HG03457 (cell line): Measurements from ENCODE around the gene ZNF787.

Source experiments
- ATAC-seq: cut with Tn5 transposase; IDR thresholded peaks from one replicate; pipeline ENCODE4 v1.9.1; 2021; ENCODE audit warnings: moderate number of reproducible peaks; ENCODE audit not compliant: unreplicated experiment

ZNF787 gene

DNA sequence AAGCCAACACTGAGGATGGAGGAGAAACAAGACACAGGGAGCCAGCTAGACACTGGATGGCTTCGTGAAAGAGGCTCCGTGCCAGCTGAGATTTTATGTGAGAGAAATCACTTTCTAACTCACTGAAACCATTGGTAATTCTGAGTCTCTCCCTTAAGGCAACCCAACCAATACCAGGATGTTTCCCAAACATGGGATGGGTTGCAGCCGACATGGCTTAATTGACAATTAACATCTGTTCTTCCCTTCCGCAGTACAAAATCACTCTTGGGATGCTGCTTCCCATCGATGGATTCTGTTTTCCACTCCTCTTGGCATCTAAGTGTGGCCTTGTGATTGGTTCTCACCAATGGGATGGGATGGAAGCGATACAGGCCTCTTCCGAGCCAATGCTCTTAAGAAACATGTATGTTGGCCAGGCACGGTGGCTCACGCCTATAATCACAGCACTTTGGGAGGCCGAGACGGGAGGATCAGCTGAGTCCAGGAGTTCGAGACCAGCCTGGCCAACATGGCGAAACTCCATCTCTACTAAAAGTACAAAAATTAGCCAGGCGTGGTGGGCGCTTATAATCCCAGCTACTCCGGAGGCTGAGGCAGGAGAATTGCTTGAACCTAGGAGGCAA, 2.3 kb upstream of the ZNF787 start:
- ATAC-seq = no peak

DNA sequence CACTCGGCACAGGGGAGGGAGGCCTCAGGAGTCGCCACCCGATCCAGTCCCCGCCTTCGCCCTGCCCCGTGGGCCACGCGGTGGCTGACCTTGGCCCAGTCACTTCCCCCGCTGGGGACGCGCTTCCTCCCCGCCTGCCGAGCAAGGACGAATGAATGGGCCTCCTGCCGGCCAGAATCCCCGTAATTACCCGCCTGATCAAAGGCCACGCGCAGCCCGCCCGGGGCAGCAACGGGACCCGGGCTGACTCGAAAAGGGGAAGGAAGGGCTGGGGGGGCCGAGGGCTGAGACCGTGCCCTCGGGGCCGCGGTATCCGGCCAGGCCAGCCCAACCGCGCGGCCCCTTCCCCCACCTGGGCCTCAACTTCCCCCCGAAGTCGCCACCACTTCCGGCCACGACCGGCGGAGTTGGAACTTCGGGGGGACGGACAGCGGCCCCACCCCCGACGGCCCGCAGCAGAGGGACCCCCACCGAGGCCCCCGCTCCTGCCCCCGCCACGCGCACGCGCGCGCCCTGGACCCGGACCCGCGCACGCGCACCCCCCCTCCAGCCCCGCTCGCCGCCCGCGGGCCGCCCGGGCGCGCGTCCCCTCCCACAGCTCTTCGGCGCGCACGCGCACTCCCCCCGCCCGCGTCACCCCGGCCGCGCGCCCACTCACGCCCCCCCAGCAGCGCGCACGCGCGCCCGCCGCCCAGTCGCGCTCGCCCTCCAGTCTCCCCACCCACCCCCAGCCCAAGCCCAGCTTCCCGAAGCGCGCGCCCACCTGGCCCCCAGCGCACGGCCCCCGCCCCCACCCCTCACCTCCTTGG, 520 bp downstream of the ZNF787 start:
- peak; percentile 13 for ATAC-seq

DNA sequence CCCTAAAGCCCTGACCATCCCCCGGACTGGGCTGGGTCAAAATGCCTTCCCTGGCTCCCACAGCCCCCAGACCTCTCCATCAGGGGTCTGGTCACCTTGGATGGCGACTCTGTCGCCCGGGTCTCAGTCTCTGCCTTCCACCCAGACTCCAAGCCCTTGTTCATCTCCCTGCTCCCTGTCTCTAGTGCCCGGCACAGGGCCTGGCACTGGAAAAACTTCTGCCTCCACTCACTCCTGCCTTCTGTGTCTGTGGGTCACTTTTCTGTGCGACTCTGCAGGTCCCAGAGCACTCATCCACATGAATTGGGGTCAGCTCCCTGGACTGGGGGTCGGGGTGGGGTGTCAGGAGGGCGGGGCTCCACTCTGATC, 1.1 kb downstream of the ZNF787 start:
- ATAC-seq = no peak

- ATAC-seq = no peak
Measured at GRCh38 chr19:56119582-56119978, 1.5 kb downstream of the ZNF787 start.

- ATAC-seq = no peak
Measured at GRCh38 chr19:56118666-56119581, 2.2 kb downstream of the ZNF787 start.

DNA sequence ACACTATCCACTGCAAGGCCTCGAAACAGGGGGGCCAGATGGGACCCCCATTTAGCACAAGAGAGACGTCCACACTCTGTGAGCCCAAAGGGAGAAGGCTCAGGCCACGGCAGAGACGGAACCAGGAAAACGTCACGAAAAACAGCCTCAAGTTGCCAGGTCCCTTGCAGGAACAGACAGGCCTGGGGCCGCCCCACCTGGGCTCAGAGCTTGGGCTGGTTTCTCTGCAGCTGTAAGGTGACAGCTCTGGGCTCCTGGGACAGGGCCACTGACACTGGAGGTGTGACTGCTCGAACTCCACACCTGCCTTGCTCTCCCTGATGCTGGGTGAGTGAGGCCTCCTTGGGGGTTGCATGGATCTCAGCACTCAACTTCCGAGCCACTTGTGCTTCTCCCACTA, 3.2 kb downstream of the ZNF787 start:
- ATAC-seq = no peak

GRCh38 chr19:56117376-56117884, 3.7 kb downstream of the ZNF787 start:
- no peak for ATAC-seq

DNA sequence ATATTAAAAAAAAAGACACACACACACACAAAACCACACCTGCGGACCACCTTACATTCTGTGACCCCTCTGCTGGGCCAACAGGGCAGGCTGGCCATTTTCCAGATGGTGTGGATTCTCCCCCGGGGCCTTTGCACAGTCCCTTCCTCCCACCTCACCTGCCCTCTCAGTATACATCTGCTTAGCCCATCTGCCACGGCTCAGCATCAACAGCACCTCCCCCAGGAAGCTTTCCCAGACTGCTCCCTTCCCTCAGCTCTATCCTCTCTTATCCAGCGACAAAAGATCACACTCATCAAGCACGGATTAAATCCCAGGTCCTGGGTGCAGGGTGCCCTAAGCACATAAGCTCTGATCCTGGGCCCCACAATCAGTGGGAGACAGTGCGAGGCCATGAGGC, 4.5 kb downstream of the ZNF787 start:
- ATAC-seq = no peak

- ATAC-seq = no peak
Measured at GRCh38 chr19:56115490-56115889, 5.6 kb downstream of the ZNF787 start.

DNA sequence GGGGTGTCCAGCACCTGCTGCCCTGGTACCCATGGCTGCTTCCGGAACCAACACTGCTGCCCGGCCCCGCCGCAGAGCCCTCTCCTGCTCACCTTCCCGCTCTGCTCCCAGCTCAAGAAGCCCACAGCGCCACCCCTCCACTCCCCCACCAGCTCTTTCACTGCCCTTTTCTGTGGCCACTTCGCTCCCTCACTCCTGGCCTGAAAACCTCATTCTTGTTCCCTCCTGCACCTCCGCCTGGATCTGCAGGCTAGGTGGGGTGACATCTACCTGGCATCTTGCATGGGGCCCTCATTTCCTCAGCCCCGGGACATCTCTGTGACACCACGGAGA, 6.4 kb downstream of the ZNF787 start:
- ATAC-seq = no peak

DNA sequence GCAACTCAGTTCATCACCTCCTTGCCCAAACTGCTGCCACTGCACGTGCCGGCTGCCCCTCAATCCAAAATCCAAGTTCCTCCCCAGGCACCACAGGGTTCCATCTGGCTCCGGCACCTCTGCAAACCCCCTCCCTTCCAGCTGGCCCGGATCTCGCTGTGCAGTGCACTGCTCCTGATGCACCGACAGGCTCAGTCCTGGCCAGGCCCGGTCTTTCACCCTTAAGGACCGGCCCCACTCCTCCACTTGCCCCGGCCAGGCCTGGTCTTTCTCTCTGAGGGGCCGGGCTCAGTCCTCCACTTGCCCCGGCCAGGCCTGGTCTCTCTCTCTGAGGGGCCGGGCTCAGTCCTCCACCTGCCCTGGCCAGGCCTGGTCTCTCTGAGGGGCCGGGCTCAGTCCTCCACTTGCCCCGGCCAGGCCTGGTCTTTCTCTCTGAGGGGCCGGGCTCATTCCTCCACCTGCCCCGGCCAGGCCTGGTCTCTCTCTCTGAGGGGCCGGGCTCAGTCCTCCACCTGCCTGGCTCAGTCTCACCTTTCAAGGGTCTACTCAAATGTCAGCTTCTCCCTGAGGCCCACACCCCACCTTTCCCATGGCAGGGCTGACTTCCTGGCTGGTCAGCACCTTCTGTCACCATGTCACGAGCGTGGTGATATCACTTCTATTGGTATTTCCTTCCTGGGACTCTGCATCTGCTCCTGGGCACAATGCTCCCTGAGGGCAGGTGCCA, 6.9 kb downstream of the ZNF787 start:
- ATAC-seq = no peak

DNA sequence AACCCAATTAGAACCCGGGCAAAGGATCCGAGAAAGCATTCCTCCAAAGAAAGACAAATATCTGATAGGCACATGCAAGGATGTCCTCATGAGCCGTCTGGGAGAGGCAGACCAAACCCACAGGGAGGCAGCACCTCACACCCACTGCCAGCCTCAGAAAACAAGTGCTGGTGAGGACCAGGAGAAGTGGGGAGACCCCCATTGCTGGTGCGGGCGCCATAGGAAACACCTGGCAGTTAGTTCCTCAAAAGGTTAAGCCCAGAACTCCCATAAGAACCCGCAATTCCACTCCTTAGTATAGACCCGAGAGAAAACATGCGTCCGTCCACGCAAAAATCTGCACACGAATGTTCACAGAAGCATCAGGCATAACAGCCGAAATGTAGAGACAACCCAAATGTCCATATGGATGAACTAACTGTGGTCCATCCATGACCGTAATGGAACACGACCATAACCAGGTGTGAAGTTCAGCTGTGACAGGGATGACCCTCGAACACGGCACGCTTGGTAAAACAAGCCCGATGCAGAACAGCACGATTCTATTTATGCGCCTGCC, 7.9 kb downstream of the ZNF787 start:
- ATAC-seq = no peak

DNA sequence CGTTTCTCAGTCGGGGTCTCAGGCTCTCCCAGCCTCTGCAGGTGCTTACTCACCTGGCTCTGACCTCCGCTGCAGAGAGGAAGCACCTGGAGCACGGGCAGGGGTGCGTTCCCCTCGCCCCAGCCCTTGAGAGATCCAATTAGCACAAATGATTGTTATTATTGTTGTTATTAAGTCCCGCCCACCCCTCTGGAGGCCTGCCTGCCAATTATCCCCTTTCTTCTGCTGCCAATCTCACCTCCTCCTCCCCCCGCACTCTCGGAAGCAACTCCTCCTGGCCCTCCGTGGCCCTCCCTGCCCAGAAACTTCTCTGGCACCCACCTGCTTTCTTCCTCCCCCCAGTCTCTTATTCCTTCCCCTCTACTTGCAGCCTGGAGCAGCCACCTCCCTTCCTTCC, 8.8 kb downstream of the ZNF787 start:
- no peak for ATAC-seq

DNA sequence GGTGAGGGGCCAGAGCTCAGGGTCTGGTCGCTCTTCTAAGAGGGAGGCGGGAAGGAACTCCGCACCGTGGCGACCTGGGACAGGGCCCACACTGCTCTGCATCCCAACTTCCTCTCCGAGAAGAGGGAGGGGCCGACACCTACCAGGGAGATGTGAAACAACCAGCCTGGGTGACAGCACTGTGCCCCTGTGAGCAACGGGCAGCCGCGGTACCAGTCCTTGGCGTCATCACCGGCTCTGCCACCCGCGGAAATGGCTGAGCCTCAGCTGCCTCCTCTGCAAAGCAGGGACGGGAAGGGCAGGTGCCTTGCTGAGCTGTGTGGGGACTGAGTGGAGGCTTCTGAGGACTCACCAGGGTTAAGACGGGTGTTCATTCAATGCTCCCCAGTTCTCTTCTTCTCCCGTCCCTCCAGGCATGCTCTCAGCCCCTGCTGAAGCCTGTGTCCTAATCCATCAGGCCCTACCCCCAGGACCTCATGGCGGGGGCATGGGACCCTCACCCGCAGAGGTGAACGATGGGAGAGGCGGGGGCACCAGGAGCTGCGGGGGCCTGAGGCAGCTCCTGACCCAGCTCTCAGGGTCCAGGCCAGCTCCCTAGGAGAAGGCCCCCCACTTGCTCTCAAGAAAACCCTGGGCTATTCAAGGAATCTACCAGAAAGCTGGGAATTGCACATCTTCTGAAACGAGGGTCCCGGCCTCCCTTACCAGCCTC, 9.3 kb downstream of the ZNF787 start:
- peak; percentile 63 for ATAC-seq

DNA sequence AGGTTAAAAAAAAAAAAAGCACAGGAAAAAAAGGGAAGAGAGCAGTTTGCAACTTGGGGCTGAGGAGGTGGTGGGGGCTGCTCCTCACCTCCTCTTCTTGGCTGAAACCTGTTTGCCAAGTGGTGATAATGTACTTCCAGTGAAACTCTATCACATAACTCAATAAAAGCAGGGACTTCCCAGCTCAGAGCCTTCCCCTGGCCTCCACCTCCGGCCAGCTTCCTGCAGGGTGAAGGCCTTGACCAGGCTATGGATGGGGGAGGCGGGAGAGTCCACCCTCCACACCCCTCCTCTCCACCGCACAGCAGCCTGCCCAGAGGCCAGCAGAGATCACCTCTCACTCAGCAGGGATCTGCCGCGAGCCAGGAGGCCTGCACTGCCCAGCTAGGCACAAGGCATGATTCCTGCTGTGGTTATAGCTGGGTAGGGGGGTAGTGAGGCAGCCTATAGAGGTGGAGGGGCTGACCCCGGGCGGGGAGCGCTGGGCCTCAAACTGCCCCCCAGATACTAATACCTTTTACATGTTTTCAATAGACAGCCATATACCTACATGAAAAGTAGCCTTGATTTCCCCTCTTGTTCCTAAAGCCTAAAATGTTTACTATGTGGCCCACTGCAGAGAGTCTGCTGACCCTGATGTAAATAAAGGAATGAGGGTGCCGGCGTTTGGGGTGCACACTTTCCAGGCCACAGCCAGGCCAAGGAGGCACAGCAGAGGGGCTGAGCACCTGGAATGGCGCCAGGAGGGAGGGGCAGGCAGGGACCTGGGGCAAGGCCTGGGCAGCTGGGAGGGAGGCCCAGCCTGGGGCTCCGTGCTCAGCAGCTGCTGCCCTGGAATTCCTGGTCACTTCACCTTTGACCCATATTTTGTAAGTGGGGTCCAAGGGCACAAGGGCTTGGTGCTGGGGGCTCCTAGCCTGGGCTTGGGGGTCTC, 10.3 kb downstream of the ZNF787 start:
- no peak for ATAC-seq

DNA sequence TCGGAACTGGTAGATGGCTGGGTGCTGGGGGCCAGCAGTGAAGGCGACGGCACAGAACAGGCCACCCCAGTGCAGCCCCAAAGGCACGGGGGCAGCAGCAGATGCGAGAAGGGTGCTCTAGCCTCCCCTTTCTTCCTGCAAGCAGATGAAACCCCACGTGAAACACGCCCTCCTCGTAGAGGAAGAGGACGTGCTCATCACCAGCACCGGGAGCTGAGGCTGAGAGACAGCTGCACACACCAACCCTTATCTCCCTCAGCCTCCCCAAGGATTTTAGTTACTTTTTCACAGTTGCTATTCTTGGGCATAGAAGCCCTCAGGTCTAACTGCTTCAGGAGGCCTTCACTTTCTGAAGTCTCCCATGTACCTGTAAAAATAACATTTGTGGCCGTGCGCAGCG, 11.9 kb downstream of the ZNF787 start:
- ATAC-seq = no peak

DNA sequence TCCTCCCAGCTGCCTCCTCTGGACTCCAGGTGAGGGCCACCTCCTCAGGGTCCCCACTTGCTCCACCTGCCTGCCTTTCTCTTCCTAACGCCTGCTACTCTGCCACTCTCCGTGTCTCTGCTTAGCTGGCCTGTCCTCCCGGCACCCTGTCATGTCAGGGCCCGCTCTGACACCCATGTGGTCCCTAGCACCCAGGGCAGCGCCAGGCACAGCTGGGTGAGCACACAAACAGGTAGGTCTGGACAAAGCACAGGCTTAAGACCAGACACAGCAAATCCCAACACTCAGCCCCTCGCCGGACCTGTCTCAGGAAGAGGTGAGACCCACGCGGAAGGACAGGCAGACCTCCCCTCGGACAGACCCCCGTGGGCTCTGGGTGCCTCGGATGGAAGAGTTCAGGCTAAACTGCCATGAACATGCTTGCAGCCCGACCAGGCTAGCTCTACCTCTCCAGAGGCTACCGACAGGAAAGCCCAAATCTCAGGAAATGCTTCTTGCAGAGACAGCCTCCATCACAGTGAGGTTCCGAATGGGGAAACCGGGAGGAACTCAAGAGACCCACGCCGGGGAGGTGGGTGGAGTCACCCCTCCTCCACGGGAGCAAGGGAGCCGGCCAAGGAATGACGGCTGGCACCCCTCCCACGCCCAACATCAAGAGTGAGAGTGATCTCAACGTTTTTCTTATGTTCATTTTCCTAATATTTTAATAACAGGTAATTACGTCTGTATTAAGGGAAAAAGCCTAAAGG, 12.5 kb downstream of the ZNF787 start:
- no peak for ATAC-seq

- no peak for ATAC-seq
Measured at GRCh38 chr19:56107626-56108351, 13.3 kb downstream of the ZNF787 start.
